ENCODE results near the gene ATG9A.

ATG9A gene

GRCh38 chr2:219244789-219245147 is 15.3 kb upstream of the ATG9A start:
- Histone ChIP-seq H2AFZ (ENCODE audit: low read length) (peak overlapping the region; percentile 75), H3K36me3 (ENCODE audit: insufficient read depth, low read length) (no peaks in the 10 kb centered on the region), H3K9ac (ENCODE audit: low read depth, low read length, poor library complexity, severe bottlenecking) (peak overlapping the region; percentile 91), H3F3A (ENCODE audit: low read depth) (no peaks in the 10 kb centered on the region), H3K4me3 (ENCODE audit: low read length, poor library complexity, severe bottlenecking) (peak overlapping the region; percentile 95), H3K9me3 (ENCODE audit: insufficient read depth, low read depth, low read length) (no peaks in the 10 kb centered on the region), H3K9me2 (replicated peaks; ENCODE audit: low read depth, low read length) (no peaks in the 10 kb centered on the region), H3K4me1 (ENCODE audit: insufficient read depth, low read length, poor library complexity, severe bottlenecking) (peaks cover 48% of the 10 kb centered on the region), H3K27me3 (ENCODE audit: insufficient read depth, low read length, poor library complexity, severe bottlenecking) (no peaks in the 10 kb centered on the region), H3K79me2 (ENCODE audit: insufficient read depth, low read length) (peaks cover 15% of the 10 kb centered on the region), H3K4me2 (ENCODE audit: low read depth, low read length, poor library complexity, severe bottlenecking) (peak overlapping the region; percentile 78), H4K20me1 (ENCODE audit: insufficient read depth, low read length, poor library complexity, severe bottlenecking) (peaks cover 27% of the 10 kb centered on the region)
- TF ChIP-seq EZH2phosphoT487 (IDR thresholded peaks at IDR 0.05; ENCODE audit: borderline replicate concordance) (no peak), CTCF (conservative IDR thresholded peaks at IDR 0.05; ENCODE audit: low read length) (no peak)

- Histone ChIP-seq H3K36me3 (ENCODE audit: insufficient read depth, low read length) (no peaks in the 10 kb centered on the region), H3K9ac (ENCODE audit: low read depth, low read length, poor library complexity, severe bottlenecking) (no peak overlapping the region), H3K79me2 (ENCODE audit: insufficient read depth, low read length) (peaks cover 15% of the 10 kb centered on the region), H3K4me1 (ENCODE audit: insufficient read depth, low read length, poor library complexity, severe bottlenecking) (peaks cover 34% of the 10 kb centered on the region), H4K20me1 (ENCODE audit: insufficient read depth, low read length, poor library complexity, severe bottlenecking) (peaks cover 20% of the 10 kb centered on the region), H3K9me3 (ENCODE audit: insufficient read depth, low read depth, low read length) (no peaks in the 10 kb centered on the region), H3K27me3 (ENCODE audit: insufficient read depth, low read length, poor library complexity, severe bottlenecking) (no peaks in the 10 kb centered on the region), H3K9me2 (replicated peaks; ENCODE audit: low read depth, low read length) (no peaks in the 10 kb centered on the region), H3K4me3 (ENCODE audit: low read length, poor library complexity, severe bottlenecking) (no peak overlapping the region), H3K4me2 (ENCODE audit: low read depth, low read length, poor library complexity, severe bottlenecking) (no peak overlapping the region), H3F3A (ENCODE audit: low read depth) (no peaks in the 10 kb centered on the region), H2AFZ (ENCODE audit: low read length) (no peak overlapping the region)
- no peak for TF ChIP-seq EZH2phosphoT487 (IDR thresholded peaks at IDR 0.05; ENCODE audit: borderline replicate concordance)
- TF ChIP-seq CTCF (conservative IDR thresholded peaks at IDR 0.05; ENCODE audit: low read length) = no peak
Observed at GRCh38 chr2:219243291-219243761, 13.9 kb upstream of the ATG9A start.

GRCh38 chr2:219234331-219234730 is 4.9 kb upstream of the ATG9A start:
- peaks cover 45% of the 10 kb centered on the region for H3K79me2 ChIP-seq (ENCODE audit: insufficient read depth, low read length)
- no peak overlapping the region for H3K4me3 ChIP-seq (ENCODE audit: low read length, poor library complexity, severe bottlenecking)
- H4K20me1 ChIP-seq (ENCODE audit: insufficient read depth, low read length, poor library complexity, severe bottlenecking) = peaks cover 6% of the 10 kb centered on the region
- H3K9me3 ChIP-seq (ENCODE audit: insufficient read depth, low read depth, low read length) = no peaks in the 10 kb centered on the region
- H2AFZ ChIP-seq (ENCODE audit: low read length) = no peak overlapping the region
- no peaks in the 10 kb centered on the region for H3K9me2 ChIP-seq (replicated peaks; ENCODE audit: low read depth, low read length)
- H3K4me1 ChIP-seq (ENCODE audit: insufficient read depth, low read length, poor library complexity, severe bottlenecking) = peaks cover 10% of the 10 kb centered on the region
- H3K4me2 ChIP-seq (ENCODE audit: low read depth, low read length, poor library complexity, severe bottlenecking) = no peak overlapping the region
- H3K27me3 ChIP-seq (ENCODE audit: insufficient read depth, low read length, poor library complexity, severe bottlenecking) = no peaks in the 10 kb centered on the region
- no peaks in the 10 kb centered on the region for H3F3A ChIP-seq (ENCODE audit: low read depth)
- no peak overlapping the region for H3K9ac ChIP-seq (ENCODE audit: low read depth, low read length, poor library complexity, severe bottlenecking)
- H3K36me3 ChIP-seq (ENCODE audit: insufficient read depth, low read length) = peaks cover 58% of the 10 kb centered on the region; the same call in 1 of the 2 replicates
- no peak for TF ChIP-seq EZH2phosphoT487 (IDR thresholded peaks at IDR 0.05; ENCODE audit: borderline replicate concordance)
- TF ChIP-seq CTCF (conservative IDR thresholded peaks at IDR 0.05; ENCODE audit: low read length) = no peak
